HEK293T (cell line): ENCODE measurements around the gene MAPK12.

Source experiments
- CTCF ChIA-PET: fragments of 350-600 bp; formaldehyde crosslinking; extraction: SDS; loops from one replicate; lab custom pipeline; 2021; ENCODE audit warnings: antibody characterized with exemption, inconsistent platforms; lab: Yijun Ruan, JAX
- POLR2A ChIA-PET: fragments of 350-600 bp; formaldehyde crosslinking; extraction: SDS; loops from one replicate; lab custom pipeline; 2020; ENCODE audit warnings: antibody characterized with exemption, inconsistent platforms; lab: Yijun Ruan, JAX
- DNase-seq: peaks from one replicate; pipeline ENCODE4 v3.0.0; 2012; ENCODE audit warnings: mixed read lengths; ENCODE audit errors: extremely low spot score
- ARNT ChIP-seq: fragments of 450-650 bp; IDR thresholded peaks from 2 replicates; pipeline ENCODE4 v1.6.1; 2017; ENCODE audit warnings: mild to moderate bottlenecking
- BHLHE40 ChIP-seq: fragments of 450-650 bp; IDR thresholded peaks from 2 replicates; pipeline ENCODE4 v1.6.1; 2016; ENCODE audit warnings: mild to moderate bottlenecking, moderate library complexity, borderline replicate concordance
- CTBP1 ChIP-seq: fragments of 450-650 bp; IDR thresholded peaks from 2 replicates; pipeline ENCODE4 v1.6.1; 2016; ENCODE audit warnings: borderline replicate concordance
- ELF4 ChIP-seq: fragments of 450-650 bp; IDR thresholded peaks from 2 replicates; pipeline ENCODE4 v1.6.1; 2017; ENCODE audit warnings: antibody characterized with exemption
- FOXA1 ChIP-seq: fragments of 450-650 bp; IDR thresholded peaks from 2 replicates; pipeline ENCODE4 v1.6.1; 2016; ENCODE audit warnings: mild to moderate bottlenecking
- FOXK2 ChIP-seq: fragments of 450-650 bp; IDR thresholded peaks from 2 replicates; pipeline ENCODE4 v1.6.1; 2016; ENCODE audit warnings: mild to moderate bottlenecking
- FOXM1 ChIP-seq: fragments of 450-650 bp; IDR thresholded peaks from 2 replicates; pipeline ENCODE4 v1.6.1; 2017; ENCODE audit warnings: mild to moderate bottlenecking, borderline replicate concordance
- HDGF ChIP-seq: fragments of 450-650 bp; IDR thresholded peaks from 2 replicates; pipeline ENCODE4 v1.6.1; 2017; ENCODE audit warnings: antibody characterized with exemption, borderline replicate concordance
- L3MBTL2 ChIP-seq: fragments of 450-650 bp; conservative IDR thresholded peaks from 2 replicates; pipeline ENCODE4 v1.6.1; 2016; ENCODE audit warnings: mild to moderate bottlenecking
- LEF1 ChIP-seq: fragments of 450-650 bp; IDR thresholded peaks from 2 replicates; pipeline ENCODE4 v1.6.1; 2017; ENCODE audit warnings: mild to moderate bottlenecking, borderline replicate concordance
- NFRKB ChIP-seq: fragments of 450-650 bp; IDR thresholded peaks from 2 replicates; pipeline ENCODE4 v1.6.1; 2016; ENCODE audit warnings: mild to moderate bottlenecking, moderate library complexity
- PKNOX1 ChIP-seq: fragments of 450-650 bp; IDR thresholded peaks from 2 replicates; pipeline ENCODE4 v1.6.1; 2016
- SP1 ChIP-seq: fragments of 450-650 bp; IDR thresholded peaks from 2 replicates; pipeline ENCODE4 v1.6.1; 2017
- SUZ12 ChIP-seq: fragments of 450-650 bp; IDR thresholded peaks from 2 replicates; pipeline ENCODE4 v1.6.1; 2016; ENCODE audit warnings: mild to moderate bottlenecking
- TARDBP ChIP-seq: fragments of 450-650 bp; IDR thresholded peaks from 2 replicates; pipeline ENCODE4 v1.6.1; 2016
- ZNF384 ChIP-seq: fragments of 450-650 bp; IDR thresholded peaks from 2 replicates; pipeline ENCODE4 v1.6.1; 2016

Gene MAPK12

DNA sequence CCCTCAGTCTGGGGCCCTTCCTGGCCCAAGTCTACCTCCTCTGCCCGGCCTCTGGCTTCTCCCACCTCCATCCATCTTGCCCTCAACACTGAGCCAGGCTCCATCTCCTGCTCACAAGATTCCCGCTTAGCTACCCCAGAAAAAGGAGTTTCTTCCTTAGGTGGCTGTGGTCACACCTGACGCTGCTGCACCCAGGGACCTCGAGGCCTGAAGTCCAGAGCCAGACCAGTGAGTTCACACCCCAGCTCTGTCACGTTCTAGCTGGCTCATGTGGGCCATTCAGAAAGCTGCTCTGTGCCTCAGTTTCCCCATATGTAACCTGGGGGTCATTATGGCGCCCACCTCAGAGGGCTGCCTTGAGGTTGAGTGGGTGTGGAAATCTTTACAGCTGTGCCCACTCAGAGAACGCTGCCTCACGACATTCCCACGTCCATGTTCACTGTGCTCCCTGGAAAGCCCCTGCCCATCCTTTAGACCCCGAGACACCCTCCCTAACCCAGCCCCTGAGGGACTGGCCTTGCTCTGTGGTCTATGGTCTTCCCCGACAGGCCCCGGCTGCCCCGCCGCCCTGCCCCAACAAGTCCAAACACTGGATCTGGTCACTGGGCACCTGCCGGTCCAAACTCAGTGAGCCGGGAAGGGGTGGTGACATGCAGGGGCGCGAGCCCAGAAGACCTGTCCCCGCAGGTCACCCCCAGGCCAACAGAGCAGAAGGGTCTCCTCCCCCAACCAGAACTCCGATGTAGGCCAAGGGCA is 36.2 kb upstream of the MAPK12 start:
- CTCF ChIA-PET, result interaction anchor here (0.5 kb wide), 1 partner anchor 152 kb away, joined by 3 read pairs; no protein-coding TSS in a partner anchor
- TF ChIP-seq ARNT (no peak), LEF1 (no peak), ELF4 (no peak), SP1 (no peak), HDGF (no peak), CTBP1 (no peak), FOXK2 (no peak), SUZ12 (no peak), FOXA1 (no peak), TARDBP (no peak), NFRKB (no peak), PKNOX1 (no peak), BHLHE40 (no peak), L3MBTL2 (no peak), FOXM1 (no peak), ZNF384 (no peak)
- POLR2A ChIA-PET, result interaction anchor here (1.7 kb wide), 1 partner anchor 31 kb away, joined by 4 read pairs; no protein-coding TSS in a partner anchor
- no peak for DNase-seq

DNA sequence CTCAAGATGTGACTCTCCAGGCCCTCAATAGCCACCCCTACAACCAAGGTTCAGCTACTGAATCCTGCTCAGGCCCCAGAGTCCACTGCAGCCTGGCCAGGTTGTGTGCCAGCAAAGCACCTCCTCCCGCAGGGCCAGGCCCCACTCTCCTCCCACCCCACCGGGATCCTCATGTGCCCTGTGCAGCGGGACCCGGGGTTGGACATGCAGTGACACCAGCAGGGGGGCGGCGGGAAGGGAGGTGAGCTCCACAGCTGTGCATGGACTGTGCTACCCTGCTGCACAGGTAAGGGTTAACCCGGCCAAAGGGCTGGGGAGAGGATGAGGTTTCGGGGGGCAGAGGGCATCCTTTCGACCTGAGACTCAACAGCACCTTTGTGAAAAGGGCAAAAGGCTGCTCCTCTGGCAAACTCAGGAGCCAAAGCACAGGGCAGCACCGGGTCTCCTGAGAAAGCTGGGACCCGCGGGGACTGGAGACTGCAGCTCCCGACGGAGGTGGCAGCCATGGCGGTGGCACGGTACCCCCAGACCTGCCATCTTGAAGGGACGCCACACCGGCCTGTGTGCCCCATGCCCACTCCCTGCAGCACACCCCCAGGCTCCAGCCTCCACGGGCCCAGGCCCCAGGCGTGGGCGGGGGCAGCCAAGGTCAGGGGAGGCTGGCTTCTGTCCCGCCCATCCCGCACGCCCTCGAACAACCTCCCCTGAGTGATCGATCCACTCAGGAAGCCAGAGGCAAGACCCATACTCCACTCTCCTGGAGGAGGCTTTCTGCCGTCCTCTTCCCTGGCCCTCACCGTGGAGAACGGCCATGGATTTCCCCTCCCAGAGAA is 35.4 kb upstream of the MAPK12 start:
- ChIA-PET POLR2A (interaction anchor here (1.7 kb wide), 1 partner anchor 31 kb away, joined by 4 read pairs; no protein-coding TSS in a partner anchor), CTCF (interaction anchor here (0.5 kb wide), 1 partner anchor 151 kb away, joined by 3 read pairs; no protein-coding TSS in a partner anchor)
- TF ChIP-seq PKNOX1 (no peak), L3MBTL2 (no peak), NFRKB (no peak)
- no peak for DNase-seq

GRCh38 chr22:50294319-50294656 is 32.8 kb upstream of the MAPK12 start:
- POLR2A ChIA-PET, result no interaction called here
- CTCF ChIA-PET, result interaction anchor here (0.5 kb wide), 1 partner anchor 481 kb away, joined by 3 read pairs; no protein-coding TSS in a partner anchor
- TF ChIP-seq TARDBP (no peak), SP1 (no peak), ZNF384 (no peak), FOXA1 (no peak), L3MBTL2 (no peak), NFRKB (no peak), CTBP1 (no peak), LEF1 (no peak), FOXM1 (no peak), PKNOX1 (no peak), BHLHE40 (no peak), HDGF (no peak), SUZ12 (no peak), ARNT (no peak), ELF4 (no peak), FOXK2 (no peak)
- DNase-seq, result no peak

DNA sequence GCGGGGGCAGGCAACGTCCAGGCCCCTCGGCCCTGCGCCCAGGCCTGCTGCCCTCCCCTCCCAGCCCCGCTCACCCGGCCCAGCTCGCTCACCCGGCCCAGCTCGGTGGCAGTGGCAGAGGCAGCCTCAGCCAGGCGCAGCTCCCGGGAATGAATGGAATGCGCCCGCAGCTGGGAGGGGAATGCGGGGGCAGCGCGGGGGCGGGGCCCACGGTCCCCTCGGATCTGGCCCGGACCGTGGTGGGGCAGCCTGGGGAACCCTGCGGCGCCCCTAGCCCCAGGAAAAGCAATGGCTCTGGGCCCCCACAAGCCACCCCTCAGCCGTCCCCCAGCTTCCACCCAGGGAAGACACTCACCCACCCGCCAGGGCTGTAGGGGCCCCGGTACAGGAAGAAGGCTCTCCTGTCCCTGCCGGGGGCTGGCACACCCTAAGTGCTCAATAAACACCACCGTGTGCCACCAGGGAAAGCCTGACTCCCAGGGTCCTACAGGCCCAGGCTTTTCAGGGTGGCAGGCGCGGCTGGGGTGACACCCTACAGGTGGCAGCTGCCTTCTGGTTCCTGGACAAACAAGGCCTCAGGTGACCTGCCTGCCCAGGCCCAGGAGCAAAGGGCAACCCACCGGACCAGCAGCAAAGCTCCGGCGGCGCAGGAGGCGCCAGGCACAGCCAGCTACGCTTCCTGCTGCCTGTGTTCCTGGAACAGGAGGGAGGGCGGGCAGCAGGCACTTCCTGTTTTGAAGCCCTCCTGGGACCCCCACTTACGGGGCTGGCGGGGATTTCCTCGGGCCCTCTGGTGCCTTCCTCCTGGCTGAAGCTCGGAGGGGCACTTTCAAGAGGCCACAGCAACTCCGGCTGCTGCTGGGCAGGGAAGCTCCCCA is 32.2 kb upstream of the MAPK12 start:
- no peak for DNase-seq
- ChIA-PET CTCF (interaction anchor here (0.5 kb wide), 1 partner anchor 481 kb away, joined by 3 read pairs; no protein-coding TSS in a partner anchor), POLR2A (no interaction called here)
- TF ChIP-seq NFRKB (no peak), HDGF (no peak), FOXA1 (no peak), SUZ12 (no peak), LEF1 (no peak), FOXM1 (no peak), ZNF384 (no peak), PKNOX1 (no peak), TARDBP (no peak), CTBP1 (no peak), ARNT (no peak), BHLHE40 (no peak), FOXK2 (no peak), ELF4 (no peak), SP1 (no peak)
